Neural cell (in vitro differentiated cells): ENCODE measurements around the gene COL6A2.

Experiments
- EP300 ChIP-seq: fragments of 450-650 bp; conservative IDR thresholded peaks from 2 replicates; pipeline ENCODE4 v1.6.1; 2014; ENCODE audit warnings: antibody characterized with exemption, mild to moderate bottlenecking, moderate library complexity; ENCODE audit not compliant: poor library complexity, severe bottlenecking
- EZH2 ChIP-seq: fragments of 200-600, 300-800 bp; shearing (Covaris generic), sonication (generic); IDR thresholded peaks from 2 replicates; pipeline ENCODE4 v1.6.1; 2014; ENCODE audit warnings: antibody characterized with exemption, low read length, borderline replicate concordance, mild to moderate bottlenecking; ENCODE audit not compliant: insufficient read depth, poor library complexity, severe bottlenecking
- POLR2AphosphoS5 ChIP-seq: IDR thresholded peaks from 2 replicates; pipeline ENCODE4 v1.6.1; 2012
- RAD21 ChIP-seq: fragments of 450-650 bp; conservative IDR thresholded peaks from 2 replicates; pipeline ENCODE4 v1.6.1; 2014; ENCODE audit warnings: antibody characterized with exemption, mild to moderate bottlenecking, moderate library complexity
- TF ChIP-seq, protein P1 (sequence below): fragments of 450-650 bp; IDR thresholded peaks from 2 replicates; pipeline ENCODE4 v1.5.1; 2014; ENCODE audit warnings: antibody characterized with exemption, mild to moderate bottlenecking, moderate library complexity; ENCODE audit not compliant: poor library complexity, severe bottlenecking
- TF ChIP-seq, protein P2 (sequence below): IDR thresholded peaks from 2 replicates; pipeline ENCODE4 v1.6.1; 2012; ENCODE audit warnings: borderline replicate concordance

- TF ChIP-seq POLR2AphosphoS5 (no peak), EP300 (no peak), RAD21 (no peak), EZH2 (no peak)
- TF ChIP-seq, protein P1, sequence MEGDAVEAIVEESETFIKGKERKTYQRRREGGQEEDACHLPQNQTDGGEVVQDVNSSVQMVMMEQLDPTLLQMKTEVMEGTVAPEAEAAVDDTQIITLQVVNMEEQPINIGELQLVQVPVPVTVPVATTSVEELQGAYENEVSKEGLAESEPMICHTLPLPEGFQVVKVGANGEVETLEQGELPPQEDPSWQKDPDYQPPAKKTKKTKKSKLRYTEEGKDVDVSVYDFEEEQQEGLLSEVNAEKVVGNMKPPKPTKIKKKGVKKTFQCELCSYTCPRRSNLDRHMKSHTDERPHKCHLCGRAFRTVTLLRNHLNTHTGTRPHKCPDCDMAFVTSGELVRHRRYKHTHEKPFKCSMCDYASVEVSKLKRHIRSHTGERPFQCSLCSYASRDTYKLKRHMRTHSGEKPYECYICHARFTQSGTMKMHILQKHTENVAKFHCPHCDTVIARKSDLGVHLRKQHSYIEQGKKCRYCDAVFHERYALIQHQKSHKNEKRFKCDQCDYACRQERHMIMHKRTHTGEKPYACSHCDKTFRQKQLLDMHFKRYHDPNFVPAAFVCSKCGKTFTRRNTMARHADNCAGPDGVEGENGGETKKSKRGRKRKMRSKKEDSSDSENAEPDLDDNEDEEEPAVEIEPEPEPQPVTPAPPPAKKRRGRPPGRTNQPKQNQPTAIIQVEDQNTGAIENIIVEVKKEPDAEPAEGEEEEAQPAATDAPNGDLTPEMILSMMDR, result no peak
- TF ChIP-seq, protein P2, sequence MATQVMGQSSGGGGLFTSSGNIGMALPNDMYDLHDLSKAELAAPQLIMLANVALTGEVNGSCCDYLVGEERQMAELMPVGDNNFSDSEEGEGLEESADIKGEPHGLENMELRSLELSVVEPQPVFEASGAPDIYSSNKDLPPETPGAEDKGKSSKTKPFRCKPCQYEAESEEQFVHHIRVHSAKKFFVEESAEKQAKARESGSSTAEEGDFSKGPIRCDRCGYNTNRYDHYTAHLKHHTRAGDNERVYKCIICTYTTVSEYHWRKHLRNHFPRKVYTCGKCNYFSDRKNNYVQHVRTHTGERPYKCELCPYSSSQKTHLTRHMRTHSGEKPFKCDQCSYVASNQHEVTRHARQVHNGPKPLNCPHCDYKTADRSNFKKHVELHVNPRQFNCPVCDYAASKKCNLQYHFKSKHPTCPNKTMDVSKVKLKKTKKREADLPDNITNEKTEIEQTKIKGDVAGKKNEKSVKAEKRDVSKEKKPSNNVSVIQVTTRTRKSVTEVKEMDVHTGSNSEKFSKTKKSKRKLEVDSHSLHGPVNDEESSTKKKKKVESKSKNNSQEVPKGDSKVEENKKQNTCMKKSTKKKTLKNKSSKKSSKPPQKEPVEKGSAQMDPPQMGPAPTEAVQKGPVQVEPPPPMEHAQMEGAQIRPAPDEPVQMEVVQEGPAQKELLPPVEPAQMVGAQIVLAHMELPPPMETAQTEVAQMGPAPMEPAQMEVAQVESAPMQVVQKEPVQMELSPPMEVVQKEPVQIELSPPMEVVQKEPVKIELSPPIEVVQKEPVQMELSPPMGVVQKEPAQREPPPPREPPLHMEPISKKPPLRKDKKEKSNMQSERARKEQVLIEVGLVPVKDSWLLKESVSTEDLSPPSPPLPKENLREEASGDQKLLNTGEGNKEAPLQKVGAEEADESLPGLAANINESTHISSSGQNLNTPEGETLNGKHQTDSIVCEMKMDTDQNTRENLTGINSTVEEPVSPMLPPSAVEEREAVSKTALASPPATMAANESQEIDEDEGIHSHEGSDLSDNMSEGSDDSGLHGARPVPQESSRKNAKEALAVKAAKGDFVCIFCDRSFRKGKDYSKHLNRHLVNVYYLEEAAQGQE, result no peak
These were observed 16.7 kb upstream of the COL6A2 start for GRCh38 chr21:46081022-46081861.
